GM12892 (cell line): ENCODE data around the gene AMER3.

Experiments
- POLR2A ChIP-seq: IDR thresholded peaks from 2 replicates; pipeline ENCODE4 v1.6.1; 2011; ENCODE audit warnings: low read depth, low read length, control low read depth
- POLR2AphosphoS5 ChIP-seq: IDR thresholded peaks from 2 replicates; pipeline ENCODE4 v1.6.1; 2011; ENCODE audit warnings: low read depth, low read length, control low read depth

- TF ChIP-seq POLR2AphosphoS5: no peak
- no peak for TF ChIP-seq POLR2A
These were observed 34.8 kb upstream of the AMER3 start for GRCh38 chr2:130720528-130720927.
